ENCODE data around the gene NTN5.
A peak's percentile ranks its signal among the peaks of the same experiment; 100 is the strongest.

Gene NTN5

DNA sequence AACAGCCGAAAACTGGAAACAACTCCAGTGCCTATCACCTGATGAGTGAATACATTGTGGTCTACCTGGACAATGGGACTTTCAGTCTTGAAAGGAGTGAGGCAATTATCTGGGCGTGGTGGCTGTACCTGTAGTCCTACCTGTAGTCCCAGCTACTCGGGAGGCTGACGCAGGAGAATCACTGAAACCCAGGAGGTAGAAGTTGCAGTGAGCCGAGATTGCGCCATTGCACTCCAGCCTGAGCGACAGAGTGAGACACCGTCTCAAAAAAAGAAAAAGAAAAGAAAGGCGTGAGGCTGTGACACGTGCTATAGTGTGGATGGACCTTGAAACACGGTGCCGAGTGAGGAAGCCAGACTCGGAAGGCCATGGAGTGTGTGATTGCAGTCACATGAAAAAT, 4.1 kb upstream of the NTN5 start:
- TF ChIP-seq, protein P1, sequence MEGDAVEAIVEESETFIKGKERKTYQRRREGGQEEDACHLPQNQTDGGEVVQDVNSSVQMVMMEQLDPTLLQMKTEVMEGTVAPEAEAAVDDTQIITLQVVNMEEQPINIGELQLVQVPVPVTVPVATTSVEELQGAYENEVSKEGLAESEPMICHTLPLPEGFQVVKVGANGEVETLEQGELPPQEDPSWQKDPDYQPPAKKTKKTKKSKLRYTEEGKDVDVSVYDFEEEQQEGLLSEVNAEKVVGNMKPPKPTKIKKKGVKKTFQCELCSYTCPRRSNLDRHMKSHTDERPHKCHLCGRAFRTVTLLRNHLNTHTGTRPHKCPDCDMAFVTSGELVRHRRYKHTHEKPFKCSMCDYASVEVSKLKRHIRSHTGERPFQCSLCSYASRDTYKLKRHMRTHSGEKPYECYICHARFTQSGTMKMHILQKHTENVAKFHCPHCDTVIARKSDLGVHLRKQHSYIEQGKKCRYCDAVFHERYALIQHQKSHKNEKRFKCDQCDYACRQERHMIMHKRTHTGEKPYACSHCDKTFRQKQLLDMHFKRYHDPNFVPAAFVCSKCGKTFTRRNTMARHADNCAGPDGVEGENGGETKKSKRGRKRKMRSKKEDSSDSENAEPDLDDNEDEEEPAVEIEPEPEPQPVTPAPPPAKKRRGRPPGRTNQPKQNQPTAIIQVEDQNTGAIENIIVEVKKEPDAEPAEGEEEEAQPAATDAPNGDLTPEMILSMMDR (IDR thresholded peaks at IDR 0.05), result no peak

DNA sequence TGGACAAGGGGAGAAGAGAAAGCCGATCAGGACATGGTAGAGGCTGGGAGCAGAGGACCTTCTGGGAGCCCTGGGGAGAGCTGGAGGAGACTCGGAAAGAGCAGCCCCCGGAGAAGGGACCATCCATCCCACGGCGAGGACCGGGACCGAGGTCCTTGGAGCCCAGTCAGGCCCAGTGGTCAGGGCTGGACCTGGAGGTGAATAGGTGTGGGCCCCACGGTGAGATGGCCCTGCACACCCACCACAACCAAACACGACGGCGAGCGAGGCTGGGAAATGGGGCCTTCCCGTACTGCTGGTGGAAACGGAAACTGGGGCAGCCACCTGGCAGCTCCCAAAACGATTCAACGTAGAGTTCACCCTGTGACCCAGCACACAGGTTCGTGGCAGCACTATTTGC, 3.7 kb upstream of the NTN5 start:
- TF ChIP-seq, protein P1 (IDR thresholded peaks at IDR 0.05), result no peak

DNA sequence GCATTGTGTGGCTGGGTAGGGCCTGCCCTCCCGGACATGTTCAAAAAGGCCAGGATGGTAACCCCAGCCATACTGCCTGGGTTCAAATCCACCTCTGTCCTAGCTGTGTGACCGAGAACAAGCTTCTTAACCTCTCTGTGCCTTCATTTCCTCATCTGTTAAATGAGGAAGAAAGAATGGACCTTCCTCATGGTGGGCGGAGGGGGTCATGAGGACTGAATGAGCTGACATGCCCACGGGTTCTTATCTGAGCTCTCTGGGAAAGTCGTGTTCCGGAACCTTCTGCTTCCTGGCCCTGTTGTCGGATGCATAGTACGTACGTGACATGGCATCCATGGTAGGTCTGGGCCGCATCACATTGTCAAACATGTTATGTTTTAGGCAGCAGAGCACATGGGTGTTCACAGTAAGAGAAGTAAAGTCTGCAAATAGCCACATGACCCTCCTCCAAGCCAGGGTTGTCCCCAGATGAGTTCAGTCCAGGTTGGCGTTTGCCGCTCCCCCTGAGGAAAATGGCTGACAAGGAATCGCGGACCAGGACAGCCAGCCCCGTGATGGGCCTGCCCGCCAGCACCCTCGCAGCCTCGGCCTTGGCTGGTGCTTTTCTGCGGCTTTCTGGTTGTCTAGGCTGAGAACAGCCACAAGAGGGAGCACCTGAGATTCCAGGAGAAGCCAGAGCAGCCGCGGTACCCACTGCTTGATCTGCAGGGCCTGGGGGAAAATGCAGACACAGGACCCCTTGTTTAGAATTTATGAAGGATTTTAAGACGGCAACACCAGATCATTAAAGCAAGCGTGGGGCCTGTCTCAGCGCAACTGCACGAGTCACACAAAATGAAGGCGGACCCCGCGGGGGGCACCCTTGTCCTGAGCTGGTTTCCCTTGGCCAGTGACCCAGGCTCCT, 2.4 kb upstream of the NTN5 start:
- TF ChIP-seq, protein P1 (IDR thresholded peaks at IDR 0.05), result peak; percentile 61

DNA sequence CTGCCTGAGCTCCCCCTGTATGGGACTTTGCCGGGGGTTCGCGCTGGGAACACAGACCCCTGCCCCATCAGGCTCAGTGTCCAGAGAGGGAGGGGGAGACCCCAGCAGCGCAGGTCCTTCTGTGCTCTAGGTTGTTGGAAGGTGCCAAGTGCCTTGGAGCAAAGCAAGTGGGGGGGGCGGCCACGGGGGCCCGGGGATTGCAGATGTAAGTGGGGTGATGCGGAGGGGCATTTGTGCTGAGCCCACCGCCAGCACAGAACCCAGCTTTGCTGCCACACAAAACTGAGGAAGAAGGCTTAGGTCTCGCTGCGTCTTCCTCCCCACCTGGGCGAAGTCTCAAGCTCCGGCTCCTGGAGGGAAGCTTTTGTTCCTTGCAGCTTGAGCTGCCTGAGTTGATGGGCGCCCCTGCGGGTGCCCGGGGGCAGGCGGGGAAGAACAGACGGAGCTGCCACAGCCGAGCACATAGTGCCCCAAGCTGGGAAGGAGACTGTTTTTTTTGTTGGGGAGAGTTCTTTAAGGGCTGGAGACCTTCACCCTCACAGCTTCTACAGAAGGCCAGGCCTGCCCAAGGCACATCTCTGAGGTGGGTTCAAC, 1.5 kb upstream of the NTN5 start:
- TF ChIP-seq, protein P1 (IDR thresholded peaks at IDR 0.05), result no peak

DNA sequence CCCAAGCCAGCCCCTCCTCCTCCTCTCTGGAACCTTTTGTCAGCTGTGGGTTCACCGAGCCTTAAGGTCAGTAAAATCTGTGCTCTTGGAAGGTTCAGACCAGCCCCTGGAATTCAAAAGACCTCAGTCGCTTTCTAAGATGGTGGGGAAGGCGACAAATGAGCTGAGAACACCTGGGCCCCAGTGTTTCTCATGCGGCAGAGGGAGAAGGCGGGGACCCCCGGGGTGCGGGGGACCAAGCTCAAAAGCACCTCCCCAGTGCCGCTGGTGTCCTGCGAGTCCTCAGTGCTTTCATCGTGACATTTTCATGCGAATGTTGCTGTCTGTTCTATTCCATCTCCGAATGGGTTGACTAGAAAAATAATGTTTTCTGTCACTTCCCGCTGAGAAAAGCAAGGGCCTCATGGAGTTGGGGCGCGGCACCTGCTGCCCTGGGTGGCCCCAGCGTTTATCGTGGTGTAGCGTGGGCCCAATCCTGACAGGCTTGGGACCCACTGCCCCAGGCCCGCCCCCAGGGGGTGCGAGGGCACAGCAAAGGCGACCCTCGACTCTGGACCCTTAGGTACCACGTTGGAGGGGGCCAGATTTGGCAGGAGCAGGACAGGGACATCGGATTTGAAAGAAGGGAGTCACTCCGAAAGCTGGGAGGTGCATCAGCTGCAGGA, 751 bp upstream of the NTN5 start:
- TF ChIP-seq, protein P1 (IDR thresholded peaks at IDR 0.05), result no peak

DNA sequence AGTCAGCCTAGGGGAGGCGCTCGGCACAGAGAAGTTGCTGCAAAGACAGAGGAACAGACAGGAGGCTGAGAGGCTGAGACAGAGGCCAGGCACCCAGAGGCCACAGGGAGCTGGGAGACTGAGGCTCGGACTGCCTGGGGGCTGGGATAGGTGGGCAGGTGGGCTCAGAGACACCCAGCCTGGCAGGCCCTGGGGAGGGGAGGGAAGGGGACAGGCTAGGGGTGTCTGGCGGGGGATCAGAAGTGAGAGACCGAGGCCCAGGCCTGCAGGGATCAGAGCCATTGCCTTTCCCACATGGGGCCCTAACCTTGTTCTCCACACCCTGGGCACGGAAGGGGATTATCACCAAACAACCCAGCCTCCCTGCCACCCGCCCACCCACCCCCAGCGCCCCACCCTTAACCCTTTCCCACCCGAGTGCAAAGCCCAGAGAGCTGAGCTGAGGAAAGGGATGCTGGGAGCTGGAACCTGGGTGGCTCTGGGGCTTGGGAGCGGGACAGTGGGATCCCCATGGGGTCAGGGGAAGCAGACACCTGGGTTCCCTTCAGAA, 1.3 kb downstream of the NTN5 start:
- TF ChIP-seq, protein P1 (IDR thresholded peaks at IDR 0.05), result no peak

DNA sequence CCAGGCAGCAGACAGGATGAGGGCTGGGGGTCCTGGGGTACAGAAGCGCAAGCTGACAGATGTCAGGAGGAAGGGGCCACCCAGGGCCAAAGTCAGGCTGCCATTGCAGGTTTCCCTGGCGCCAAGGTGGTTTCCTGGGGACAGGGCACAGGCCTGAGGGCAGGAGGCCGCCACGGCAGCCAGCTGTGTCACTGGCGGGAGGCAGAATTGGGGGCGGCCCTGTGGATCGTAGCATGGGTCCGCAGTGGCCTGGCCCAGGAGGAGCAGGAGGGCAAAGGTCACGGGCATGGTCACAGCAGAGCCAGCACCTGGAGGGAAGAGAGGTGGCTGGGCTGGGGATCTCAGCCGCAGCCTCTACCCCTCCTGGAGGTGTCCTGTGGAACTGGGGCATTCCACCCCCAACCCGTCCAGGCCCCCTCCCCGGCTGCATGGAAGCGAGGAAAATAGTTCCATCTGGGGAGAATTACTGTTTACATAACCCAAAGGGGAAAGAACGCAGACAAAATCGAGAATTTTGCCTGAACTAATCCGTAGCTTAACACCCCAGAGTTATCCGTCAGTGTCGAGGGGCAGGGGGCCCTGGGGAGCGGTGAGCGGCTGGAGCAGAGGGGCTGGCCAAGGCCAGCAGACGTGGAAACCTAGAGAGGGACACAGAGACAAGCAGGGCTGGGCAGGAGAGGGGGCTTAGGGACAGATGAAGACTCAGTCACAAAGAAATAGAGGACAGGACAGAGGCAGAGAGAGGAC, 1.9 kb downstream of the NTN5 start:
- TF ChIP-seq, protein P1 (IDR thresholded peaks at IDR 0.05), result no peak
